ENCODE measurements around the gene GCNT2. TPM values are rescaled to one million over a fixed set of nuclear protein-coding genes. Genes with fewer than 3 reads are reported as not detected.

Gene GCNT2
- total RNA-seq, 4 donors from 2014 or later = 12.4 to 92.5 (median 77.0) TPM

DNA sequence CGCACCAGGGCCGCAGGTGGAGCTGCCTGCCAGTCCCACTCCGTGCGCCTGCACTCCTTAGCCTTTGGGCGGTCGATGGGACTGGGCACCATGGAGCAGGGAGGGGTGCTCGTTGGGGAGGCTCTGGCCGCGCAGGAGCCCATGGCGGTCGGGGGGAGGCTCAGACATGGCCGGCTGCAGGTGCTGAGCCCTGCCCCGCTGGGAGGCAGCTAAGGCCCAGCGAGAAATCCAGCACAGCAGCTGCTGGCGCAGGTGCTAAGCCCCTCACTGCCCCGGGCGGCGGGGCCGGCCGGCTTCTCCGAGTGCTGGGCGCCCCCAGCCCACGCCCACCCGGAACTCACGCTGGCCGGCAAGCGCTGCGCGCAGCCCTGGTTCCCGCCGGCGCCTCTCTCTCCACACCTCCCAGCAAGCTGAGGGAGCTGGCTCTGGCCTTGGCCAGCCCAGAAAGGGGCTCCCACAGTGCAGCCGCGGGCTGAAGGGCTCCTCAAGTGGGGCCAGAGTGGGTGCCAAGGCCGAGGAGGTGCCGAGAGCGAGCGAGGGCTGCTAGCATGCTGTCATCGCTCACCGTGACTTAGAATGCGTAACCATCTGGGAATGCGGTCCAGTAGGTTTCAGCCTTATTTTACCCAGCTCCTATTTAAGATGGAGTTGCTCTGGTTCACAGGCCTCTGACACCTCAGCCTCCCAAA lies 96.0 kb downstream of the GCNT2 start:
- no peaks in the 10 kb centered on the region for H3K27me3 ChIP-seq
- H3K36me3 ChIP-seq = peaks cover 0 to 7% (median 0%) of the 10 kb centered on the region in 3 donors
- H3K9me3 ChIP-seq = no peaks in the 10 kb centered on the region
- H3K4me3 ChIP-seq = no peak overlapping the region
- no peak for DNase-seq
- no peaks in the 10 kb centered on the region for H3K4me1 ChIP-seq
- TF ChIP-seq, protein P1, sequence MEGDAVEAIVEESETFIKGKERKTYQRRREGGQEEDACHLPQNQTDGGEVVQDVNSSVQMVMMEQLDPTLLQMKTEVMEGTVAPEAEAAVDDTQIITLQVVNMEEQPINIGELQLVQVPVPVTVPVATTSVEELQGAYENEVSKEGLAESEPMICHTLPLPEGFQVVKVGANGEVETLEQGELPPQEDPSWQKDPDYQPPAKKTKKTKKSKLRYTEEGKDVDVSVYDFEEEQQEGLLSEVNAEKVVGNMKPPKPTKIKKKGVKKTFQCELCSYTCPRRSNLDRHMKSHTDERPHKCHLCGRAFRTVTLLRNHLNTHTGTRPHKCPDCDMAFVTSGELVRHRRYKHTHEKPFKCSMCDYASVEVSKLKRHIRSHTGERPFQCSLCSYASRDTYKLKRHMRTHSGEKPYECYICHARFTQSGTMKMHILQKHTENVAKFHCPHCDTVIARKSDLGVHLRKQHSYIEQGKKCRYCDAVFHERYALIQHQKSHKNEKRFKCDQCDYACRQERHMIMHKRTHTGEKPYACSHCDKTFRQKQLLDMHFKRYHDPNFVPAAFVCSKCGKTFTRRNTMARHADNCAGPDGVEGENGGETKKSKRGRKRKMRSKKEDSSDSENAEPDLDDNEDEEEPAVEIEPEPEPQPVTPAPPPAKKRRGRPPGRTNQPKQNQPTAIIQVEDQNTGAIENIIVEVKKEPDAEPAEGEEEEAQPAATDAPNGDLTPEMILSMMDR (IDR thresholded peaks at IDR 0.05) = no peak
- TF ChIP-seq POLR2A (IDR thresholded peaks at IDR 0.05) = no peak
- H3K27ac ChIP-seq = no peak overlapping the region

DNA sequence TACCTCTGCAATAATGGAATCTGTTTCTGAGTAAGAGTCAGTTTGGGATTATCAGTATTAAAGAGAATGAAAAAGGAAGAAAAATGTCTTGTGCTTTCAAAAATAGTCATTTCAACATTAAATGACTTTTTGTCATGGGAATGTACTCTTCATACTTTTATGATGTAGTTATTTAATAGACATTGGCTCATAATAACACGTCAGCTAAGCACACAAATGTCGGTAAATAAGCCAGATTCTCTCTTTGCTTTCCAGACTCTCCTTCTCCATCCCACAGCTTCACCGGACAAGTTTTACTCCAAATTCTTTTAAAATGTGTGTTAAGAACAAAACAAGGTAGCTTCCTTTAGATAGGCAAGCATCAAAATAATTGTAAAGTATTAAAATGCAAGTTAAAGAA lies 97.3 kb downstream of the GCNT2 start:
- no peak overlapping the region for H3K4me3 ChIP-seq
- DNase-seq = no peak
- H3K4me1 ChIP-seq = no peaks in the 10 kb centered on the region
- no peaks in the 10 kb centered on the region for H3K9me3 ChIP-seq
- no peak overlapping the region for H3K27ac ChIP-seq
- TF ChIP-seq POLR2A (IDR thresholded peaks at IDR 0.05) = no peak
- TF ChIP-seq, protein P1 (IDR thresholded peaks at IDR 0.05) = no peak
- no peaks in the 10 kb centered on the region for H3K27me3 ChIP-seq
- peaks cover 0 to 16% (median 0%) of the 10 kb centered on the region in 3 donors for H3K36me3 ChIP-seq

DNA sequence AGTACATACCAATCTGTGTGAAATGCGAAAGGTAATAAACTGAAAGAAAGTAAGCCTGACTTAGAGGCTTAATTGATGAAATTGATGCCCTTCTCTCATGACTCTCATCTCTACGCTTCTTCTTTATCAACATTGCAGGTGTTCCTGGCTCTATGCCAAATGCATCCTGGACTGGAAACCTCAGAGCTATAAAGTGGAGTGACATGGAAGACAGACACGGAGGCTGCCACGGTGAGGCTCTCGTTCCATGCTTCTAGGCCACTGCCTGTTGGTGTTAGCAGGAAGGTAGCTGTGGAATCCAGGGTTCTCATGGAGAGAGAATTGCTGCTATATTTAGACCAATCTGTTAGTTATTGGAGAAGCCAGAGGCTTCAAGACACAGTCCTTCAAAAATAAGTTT lies 100.1 kb downstream of the GCNT2 start:
- H3K4me3 ChIP-seq = no peak overlapping the region
- no peaks in the 10 kb centered on the region for H3K9me3 ChIP-seq
- H3K27ac ChIP-seq = no peak overlapping the region
- no peak for TF ChIP-seq POLR2A (IDR thresholded peaks at IDR 0.05)
- TF ChIP-seq, protein P1 (IDR thresholded peaks at IDR 0.05) = no peak
- peaks cover 0 to 23% (median 0%) of the 10 kb centered on the region in 3 donors for H3K36me3 ChIP-seq
- no peak for DNase-seq
- no peaks in the 10 kb centered on the region for H3K4me1 ChIP-seq
- no peaks in the 10 kb centered on the region for H3K27me3 ChIP-seq

DNA sequence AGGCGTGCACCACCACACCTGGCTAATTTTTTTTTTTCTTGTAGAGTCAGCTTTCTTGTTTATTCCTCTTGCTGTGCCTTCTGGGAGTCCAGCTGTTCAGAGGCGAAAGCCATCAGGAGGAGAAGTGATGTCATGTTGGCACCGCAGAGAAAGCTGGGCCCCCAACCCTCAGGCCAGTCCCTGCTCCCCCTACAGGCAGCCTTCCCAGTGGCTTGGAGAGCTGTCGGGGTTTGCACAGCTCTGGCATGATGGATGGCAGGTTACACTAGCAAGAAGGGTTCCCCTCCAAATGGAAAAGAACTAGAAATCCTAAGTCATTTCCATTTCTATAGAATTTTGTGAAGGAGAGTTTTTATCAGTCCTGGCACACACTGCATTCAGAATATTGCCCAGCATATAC lies 100.7 kb downstream of the GCNT2 start:
- DNase-seq = no peak

DNA sequence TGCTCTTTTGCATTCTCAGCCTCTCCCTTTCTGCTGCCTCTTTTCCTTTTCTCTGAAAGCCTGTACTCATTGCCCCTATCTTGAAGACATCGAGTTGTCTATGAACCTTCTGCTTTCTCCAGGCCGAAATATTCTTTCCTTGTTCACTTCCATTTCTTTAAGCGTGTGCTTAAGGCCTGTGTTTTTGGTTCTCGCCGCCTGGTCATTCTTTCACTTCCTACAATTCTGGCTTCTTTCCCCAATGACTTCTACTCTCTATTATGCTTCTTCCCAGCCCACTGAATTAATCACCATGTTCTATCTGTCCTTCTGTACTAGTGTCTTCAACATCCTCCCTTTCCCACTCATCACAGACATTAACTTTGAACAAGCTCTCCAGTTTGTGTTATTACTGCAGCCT lies 103.7 kb downstream of the GCNT2 start:
- no peaks in the 10 kb centered on the region for H3K9me3 ChIP-seq
- TF ChIP-seq POLR2A (IDR thresholded peaks at IDR 0.05) = no peak
- TF ChIP-seq, protein P1 (IDR thresholded peaks at IDR 0.05) = no peak
- no peaks in the 10 kb centered on the region for H3K4me1 ChIP-seq
- H3K36me3 ChIP-seq = peaks cover 0 to 29% (median 0%) of the 10 kb centered on the region in 3 donors
- DNase-seq = no peak
- H3K4me3 ChIP-seq = no peak overlapping the region
- no peak overlapping the region for H3K27ac ChIP-seq
- no peaks in the 10 kb centered on the region for H3K27me3 ChIP-seq

More for the DNA sequence above, 100.7 kb downstream of the GCNT2 start:
- H3K4me3 ChIP-seq = no peak overlapping the region
- H3K27me3 ChIP-seq = no peaks in the 10 kb centered on the region
- TF ChIP-seq, protein P1 (IDR thresholded peaks at IDR 0.05) = no peak
- no peak for TF ChIP-seq POLR2A (IDR thresholded peaks at IDR 0.05)
- H3K9me3 ChIP-seq = no peaks in the 10 kb centered on the region
- H3K4me1 ChIP-seq = no peaks in the 10 kb centered on the region
- peaks cover 0 to 23% (median 0%) of the 10 kb centered on the region in 3 donors for H3K36me3 ChIP-seq
- no peak overlapping the region for H3K27ac ChIP-seq

Measured in Peyer's patch (tissue), 4 donors.